Measurements from ENCODE around the gene GSG1L2.
"Not testable (repeated sequence)": the region's sequence is repeated elsewhere in the genome, so short reads cannot be mapped to it uniquely, and the experiment has no call there.

GSG1L2 gene

GRCh38 chr17:9788601-9789000, 33.3 kb downstream of the GSG1L2 start:
- 90% methylated on average over 8 of the region's 8 CpGs for WGBS

DNA sequence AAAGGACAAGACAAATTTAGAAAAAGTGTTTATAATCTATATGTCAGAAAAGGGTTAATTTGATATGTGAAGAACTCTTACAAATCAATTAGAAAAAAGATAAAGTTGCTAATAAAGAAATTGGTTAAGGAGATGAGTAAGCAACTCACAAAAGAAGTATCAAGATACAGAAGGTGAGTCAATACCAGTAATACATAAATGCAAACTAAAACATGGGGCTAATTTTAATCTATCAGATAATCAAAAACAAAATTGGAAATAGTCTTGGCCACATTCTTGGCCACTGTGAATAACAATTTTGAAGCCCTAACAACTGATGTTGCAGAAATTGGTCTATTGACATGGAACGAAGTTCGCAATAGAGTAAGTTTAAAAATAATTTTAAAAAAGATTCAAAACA, 37.3 kb downstream of the GSG1L2 start:
- H3K36me3 ChIP-seq (ENCODE audit: control insufficient read depth in 1 of 2, insufficient read depth in 2 of 2, low read depth in 1 of 2, low read length in 2 of 2): no peaks in the 10 kb centered on the region
- no peaks in the 10 kb centered on the region for H3K79me1 ChIP-seq (replicated peaks; ENCODE audit: low read length, poor library complexity, severe bottlenecking)
- no peak overlapping the region for H2BK15ac ChIP-seq (ENCODE audit: low read depth, poor library complexity, severe bottlenecking)
- H4K8ac ChIP-seq (ENCODE audit: low read length): no peak overlapping the region
- H3K9ac ChIP-seq (ENCODE audit: low read length): no peak overlapping the region
- H2BK5ac ChIP-seq (ENCODE audit: low read depth, low read length, poor library complexity, severe bottlenecking): no peak overlapping the region
- H3K4me1 ChIP-seq (ENCODE audit: control insufficient read depth, insufficient read depth, low read depth, low read length): peaks cover 2% of the 10 kb centered on the region
- H3K18ac ChIP-seq (ENCODE audit: low read depth in 1 of 2, low read length in 2 of 2): no peak overlapping the region
- no peak overlapping the region for H3K14ac ChIP-seq (ENCODE audit: low read length in 2 of 2)
- H2AK5ac ChIP-seq (ENCODE audit: low read length, severe bottlenecking): no peak overlapping the region
- peaks cover 8 to 27% of the 10 kb centered on the region in 2 experiments for H3K27me3 ChIP-seq (ENCODE audit: control insufficient read depth in 1 of 2, insufficient read depth in 1 of 2, low read length in 2 of 2)
- no peak overlapping the region for H3K23ac ChIP-seq (ENCODE audit: low read length in 2 of 2)
- no peak overlapping the region for H3K4ac ChIP-seq (ENCODE audit: low read depth in 1 of 2, low read length in 2 of 2)
- no peak for DNase-seq
- H2BK12ac ChIP-seq (ENCODE audit: low read length in 2 of 2): no peak overlapping the region
- no peak overlapping the region for H3K4me3 ChIP-seq (ENCODE audit: insufficient read depth in 1 of 2, low read depth in 1 of 2, low read length in 2 of 2)
- H2BK120ac ChIP-seq (ENCODE audit: low read depth, low read length): no peak overlapping the region
- H4K91ac ChIP-seq (ENCODE audit: low read length): no peak overlapping the region
- H3K27ac ChIP-seq (ENCODE audit: low read length, poor library complexity, severe bottlenecking): no peak overlapping the region
- no peak overlapping the region for H2AFZ ChIP-seq (ENCODE audit: low read depth, low read length)
- H3K9me3 ChIP-seq (ENCODE audit: control insufficient read depth, low read length): no peaks in the 10 kb centered on the region
- WGBS: 100% methylated on average over 2 of the region's 2 CpGs
- no peak overlapping the region for H3K4me2 ChIP-seq (ENCODE audit: low read length, poor library complexity, severe bottlenecking)

More at GRCh38 chr17:9788601-9789000, 33.3 kb downstream of the GSG1L2 start:
- Histone ChIP-seq H4K91ac (ENCODE audit: low read length) (no peak overlapping the region), H2BK5ac (ENCODE audit: low read depth, low read length, poor library complexity, severe bottlenecking) (no peak overlapping the region), H2AK5ac (ENCODE audit: low read length, severe bottlenecking) (no peak overlapping the region), H3K23ac (ENCODE audit: low read length in 2 of 2) (no peak overlapping the region), H2BK120ac (ENCODE audit: low read depth, low read length) (no peak overlapping the region), H3K4me1 (ENCODE audit: control insufficient read depth, insufficient read depth, low read depth, low read length) (peaks cover 2% of the 10 kb centered on the region), H3K36me3 (ENCODE audit: control insufficient read depth in 1 of 2, insufficient read depth in 2 of 2, low read depth in 1 of 2, low read length in 2 of 2) (no peaks in the 10 kb centered on the region), H2BK15ac (ENCODE audit: low read depth, poor library complexity, severe bottlenecking) (no peak overlapping the region), H3K9ac (ENCODE audit: low read length) (no peak overlapping the region), H4K8ac (ENCODE audit: low read length) (no peak overlapping the region), H2AFZ (ENCODE audit: low read depth, low read length) (no peak overlapping the region), H3K4me3 (ENCODE audit: insufficient read depth in 1 of 2, low read depth in 1 of 2, low read length in 2 of 2) (no peak overlapping the region), H3K27ac (ENCODE audit: low read length, poor library complexity, severe bottlenecking) (no peak overlapping the region), H3K79me1 (replicated peaks; ENCODE audit: low read length, poor library complexity, severe bottlenecking) (no peaks in the 10 kb centered on the region), H2BK12ac (ENCODE audit: low read length in 2 of 2) (no peak overlapping the region), H3K4ac (ENCODE audit: low read depth in 1 of 2, low read length in 2 of 2) (no peak overlapping the region), H3K14ac (ENCODE audit: low read length in 2 of 2) (no peak overlapping the region), H3K27me3 (ENCODE audit: control insufficient read depth in 1 of 2, insufficient read depth in 1 of 2, low read length in 2 of 2) (peaks cover 6 to 8% of the 10 kb centered on the region in 2 experiments), H3K4me2 (ENCODE audit: low read length, poor library complexity, severe bottlenecking) (no peak overlapping the region), H3K9me3 (ENCODE audit: control insufficient read depth, low read length) (no peaks in the 10 kb centered on the region), H3K18ac (ENCODE audit: low read depth in 1 of 2, low read length in 2 of 2) (no peak overlapping the region)
- DNase-seq: no peak

DNA sequence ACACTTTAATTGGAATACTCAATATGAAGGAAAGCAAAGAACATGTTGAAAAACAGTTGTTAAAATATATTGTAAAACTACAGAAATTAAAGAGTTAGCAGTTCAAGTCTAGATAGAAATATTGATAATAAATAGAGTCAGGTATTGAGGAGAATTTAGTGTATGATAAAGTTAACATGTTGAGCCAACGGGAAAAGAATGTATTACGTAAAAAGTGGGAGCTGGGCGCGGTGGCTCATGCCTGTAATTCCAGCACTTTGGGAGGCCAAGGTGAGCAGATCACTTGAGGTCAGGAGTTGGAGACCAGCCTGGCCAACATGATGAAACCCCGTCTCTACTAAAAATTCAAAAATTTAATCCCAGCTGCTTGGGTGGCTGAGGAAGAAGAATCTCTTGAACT, 38.4 kb downstream of the GSG1L2 start:
- H3K27ac ChIP-seq (ENCODE audit: low read length, poor library complexity, severe bottlenecking); H3K4me2 ChIP-seq (ENCODE audit: low read length, poor library complexity, severe bottlenecking); H3K14ac ChIP-seq (ENCODE audit: low read length in 2 of 2); H2AK5ac ChIP-seq (ENCODE audit: low read length, severe bottlenecking); H3K9me3 ChIP-seq (ENCODE audit: control insufficient read depth, low read length); DNase-seq; H4K91ac ChIP-seq (ENCODE audit: low read length); H2BK12ac ChIP-seq (ENCODE audit: low read length in 2 of 2); H3K23ac ChIP-seq (ENCODE audit: low read length in 2 of 2); H2BK5ac ChIP-seq (ENCODE audit: low read depth, low read length, poor library complexity, severe bottlenecking); H3K4me1 ChIP-seq (ENCODE audit: control insufficient read depth, insufficient read depth, low read depth, low read length); H2AFZ ChIP-seq (ENCODE audit: low read depth, low read length); H3K79me1 ChIP-seq (replicated peaks; ENCODE audit: low read length, poor library complexity, severe bottlenecking); H4K8ac ChIP-seq (ENCODE audit: low read length); H3K4ac ChIP-seq (ENCODE audit: low read depth in 1 of 2, low read length in 2 of 2); H2BK120ac ChIP-seq (ENCODE audit: low read depth, low read length); H3K4me3 ChIP-seq (ENCODE audit: insufficient read depth in 1 of 2, low read depth in 1 of 2, low read length in 2 of 2); H3K18ac ChIP-seq (ENCODE audit: low read depth in 1 of 2, low read length in 2 of 2); H3K36me3 ChIP-seq (ENCODE audit: control insufficient read depth in 1 of 2, insufficient read depth in 2 of 2, low read depth in 1 of 2, low read length in 2 of 2); H2BK15ac ChIP-seq (ENCODE audit: low read depth, poor library complexity, severe bottlenecking); H3K9ac ChIP-seq (ENCODE audit: low read length): not testable (repeated sequence)
- WGBS: 89% methylated on average over 5 of the region's 5 CpGs
- peaks cover 3 to 24% of the 10 kb centered on the region in 2 experiments for H3K27me3 ChIP-seq (ENCODE audit: control insufficient read depth in 1 of 2, insufficient read depth in 1 of 2, low read length in 2 of 2)

GRCh38 chr17:9783050-9783449, 38.8 kb downstream of the GSG1L2 start:
- Histone ChIP-seq H3K27me3 (ENCODE audit: control insufficient read depth in 1 of 2, insufficient read depth in 1 of 2, low read length in 2 of 2) (peaks cover 3 to 24% of the 10 kb centered on the region in 2 experiments), H4K8ac (ENCODE audit: low read length) (no peak overlapping the region), H3K4me3 (ENCODE audit: insufficient read depth in 1 of 2, low read depth in 1 of 2, low read length in 2 of 2) (no peak overlapping the region), H2AFZ (ENCODE audit: low read depth, low read length) (no peak overlapping the region), H3K4ac (ENCODE audit: low read depth in 1 of 2, low read length in 2 of 2) (no peak overlapping the region), H2BK5ac (ENCODE audit: low read depth, low read length, poor library complexity, severe bottlenecking) (no peak overlapping the region), H3K18ac (ENCODE audit: low read depth in 1 of 2, low read length in 2 of 2) (no peak overlapping the region), H2AK5ac (ENCODE audit: low read length, severe bottlenecking) (no peak overlapping the region), H3K23ac (ENCODE audit: low read length in 2 of 2) (no peak overlapping the region), H3K9me3 (ENCODE audit: control insufficient read depth, low read length) (no peaks in the 10 kb centered on the region), H2BK120ac (ENCODE audit: low read depth, low read length) (no peak overlapping the region), H3K27ac (ENCODE audit: low read length, poor library complexity, severe bottlenecking) (no peak overlapping the region), H3K4me2 (ENCODE audit: low read length, poor library complexity, severe bottlenecking) (no peak overlapping the region), H3K4me1 (ENCODE audit: control insufficient read depth, insufficient read depth, low read depth, low read length) (no peaks in the 10 kb centered on the region), H3K79me1 (replicated peaks; ENCODE audit: low read length, poor library complexity, severe bottlenecking) (no peaks in the 10 kb centered on the region), H3K14ac (ENCODE audit: low read length in 2 of 2) (no peak overlapping the region), H2BK15ac (ENCODE audit: low read depth, poor library complexity, severe bottlenecking) (no peak overlapping the region), H2BK12ac (ENCODE audit: low read length in 2 of 2) (no peak overlapping the region), H3K9ac (ENCODE audit: low read length) (no peak overlapping the region), H4K91ac (ENCODE audit: low read length) (no peak overlapping the region), H3K36me3 (ENCODE audit: control insufficient read depth in 1 of 2, insufficient read depth in 2 of 2, low read depth in 1 of 2, low read length in 2 of 2) (no peaks in the 10 kb centered on the region)
- WGBS: 74% methylated on average over 2 of the region's 4 CpGs
- DNase-seq: no peak

All from mesenchymal stem cell (in vitro differentiated cells and primary cell).